ENCODE data around the gene TUSC7.

GRCh38 chr3:116709479-116709878, at the start of gene TUSC7:
- TF ChIP-seq, protein P1, sequence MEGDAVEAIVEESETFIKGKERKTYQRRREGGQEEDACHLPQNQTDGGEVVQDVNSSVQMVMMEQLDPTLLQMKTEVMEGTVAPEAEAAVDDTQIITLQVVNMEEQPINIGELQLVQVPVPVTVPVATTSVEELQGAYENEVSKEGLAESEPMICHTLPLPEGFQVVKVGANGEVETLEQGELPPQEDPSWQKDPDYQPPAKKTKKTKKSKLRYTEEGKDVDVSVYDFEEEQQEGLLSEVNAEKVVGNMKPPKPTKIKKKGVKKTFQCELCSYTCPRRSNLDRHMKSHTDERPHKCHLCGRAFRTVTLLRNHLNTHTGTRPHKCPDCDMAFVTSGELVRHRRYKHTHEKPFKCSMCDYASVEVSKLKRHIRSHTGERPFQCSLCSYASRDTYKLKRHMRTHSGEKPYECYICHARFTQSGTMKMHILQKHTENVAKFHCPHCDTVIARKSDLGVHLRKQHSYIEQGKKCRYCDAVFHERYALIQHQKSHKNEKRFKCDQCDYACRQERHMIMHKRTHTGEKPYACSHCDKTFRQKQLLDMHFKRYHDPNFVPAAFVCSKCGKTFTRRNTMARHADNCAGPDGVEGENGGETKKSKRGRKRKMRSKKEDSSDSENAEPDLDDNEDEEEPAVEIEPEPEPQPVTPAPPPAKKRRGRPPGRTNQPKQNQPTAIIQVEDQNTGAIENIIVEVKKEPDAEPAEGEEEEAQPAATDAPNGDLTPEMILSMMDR (IDR thresholded peaks at IDR 0.05) = no peak
- TF ChIP-seq POLR2A (IDR thresholded peaks at IDR 0.05) = no peak
